Suprapubic skin (tissue), 4 donors: Measurements from ENCODE around the gene ZNF436. TPM values are rescaled to one million over a fixed set of nuclear protein-coding genes. Genes with fewer than 3 reads are reported as not detected.
A peak's percentile ranks its signal among the peaks of the same experiment; 100 is the strongest.

Experiments
- DNase-seq, 2 donors: peaks; one replicate each; pipeline ENCODE4 v3.0.0-alpha.2; 2019; ENCODE audit warnings: low spot score in 2 of 2
- H3K27ac ChIP-seq: fragments of 200-600 bp; sonication (generic); one replicate; pipeline ENCODE4 v1.5.1; 2019
- H3K27me3 ChIP-seq: fragments of 200-600 bp; sonication (generic); one replicate; pipeline ENCODE4 v1.5.1; 2019
- H3K36me3 ChIP-seq: fragments of 200-600 bp; sonication (generic); one replicate; pipeline ENCODE4 v1.5.1; 2019
- H3K4me1 ChIP-seq: fragments of 200-600 bp; sonication (generic); one replicate; pipeline ENCODE4 v1.5.1; 2019
- H3K4me3 ChIP-seq: fragments of 200-600 bp; sonication (generic); one replicate; pipeline ENCODE4 v1.5.1; 2019; ENCODE audit warnings: mild to moderate bottlenecking
- H3K9me3 ChIP-seq: fragments of 200-600 bp; sonication (generic); one replicate; pipeline ENCODE4 v1.5.1; 2019
- EP300 ChIP-seq: sonication (generic); formaldehyde crosslinking; IDR thresholded peaks from one replicate; pipeline ENCODE4 v1.6.1; 2017; ENCODE audit warnings: antibody characterized with exemption
- POLR2A ChIP-seq, 2 donors: fragments of 450-650 bp; IDR thresholded peaks; one replicate each; pipeline ENCODE4 v1.6.1; 2017; ENCODE audit warnings: antibody characterized with exemption in 2 of 2, mild to moderate bottlenecking in 2 of 2, moderate library complexity in 2 of 2
- POLR2AphosphoS5 ChIP-seq, 3 donors: sonication (generic); formaldehyde crosslinking; IDR thresholded peaks; one replicate each; pipeline ENCODE4 v1.6.1; 2017; ENCODE audit warnings: antibody characterized with exemption in 3 of 3
- WGBS: methylation state at CpG from one replicate; pipeline ENCODE4 v1.1.5; 2018; 5-methylcytosine and 5-hydroxymethylcytosine counted together
- total RNA-seq, 4 donors: library from RNA; depleted of rRNA; stranded (reverse); fragments of >200 nt; gene quantifications; one replicate each; pipeline ENCODE4 v1.1.0, GENCODE V29; 2016
- TF ChIP-seq, protein P1 (sequence below), 2 donors: fragments of 200-600 bp in 1 of 2; fragments of 450-650 bp in 1 of 2; sonication (generic) in 1 of 2; IDR thresholded peaks; one replicate each; pipeline ENCODE4 v1.5.1; 2016 to 2019; ENCODE audit warnings: antibody characterized with exemption in 2 of 2, mild to moderate bottlenecking in 1 of 2, moderate library complexity in 1 of 2

ZNF436 gene
- total RNA-seq, 4 donors from 2014 or later = 21.1 to 38.2 (median 30.3) TPM

DNA sequence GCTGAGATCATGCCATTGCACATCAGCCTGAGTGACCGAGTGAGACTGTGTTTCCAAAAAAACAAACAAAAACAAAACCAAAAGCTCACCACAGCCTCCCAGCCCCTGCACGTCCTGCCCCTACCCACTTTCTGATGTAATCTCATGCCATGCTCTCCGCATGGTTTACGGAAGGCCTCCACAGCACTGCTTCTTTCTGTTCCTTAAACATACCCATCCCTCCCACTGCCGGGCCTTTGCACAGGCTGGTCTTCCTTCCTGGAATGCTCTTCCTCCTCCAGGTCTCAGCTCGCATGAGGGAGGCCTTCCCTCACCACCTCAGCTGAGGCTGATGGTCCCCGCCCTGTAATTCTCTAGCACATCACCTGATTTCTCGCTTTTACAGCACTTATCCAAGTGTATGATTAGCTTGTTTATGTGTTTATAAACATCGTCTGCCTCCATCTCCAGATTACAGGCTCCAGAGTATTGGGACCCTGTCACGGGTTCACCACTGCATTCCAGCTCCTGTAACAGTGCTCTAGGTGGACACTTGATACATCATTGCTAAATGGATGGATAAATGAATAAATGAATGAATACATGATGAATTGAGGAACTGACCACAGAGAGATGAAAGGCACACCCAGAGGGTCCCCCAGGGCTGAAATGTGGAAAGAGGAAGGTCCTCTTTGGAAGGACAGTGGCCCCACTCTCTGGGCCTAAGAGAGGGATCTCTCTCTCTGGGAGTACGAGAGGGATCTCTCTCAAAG lies 32.8 kb upstream of the ZNF436 start:
- Histone ChIP-seq H3K4me1 (peaks cover 42% of the 10 kb centered on the region), H3K27ac (no peak overlapping the region), H3K4me3 (no peak overlapping the region), H3K27me3 (no peaks in the 10 kb centered on the region), H3K9me3 (no peaks in the 10 kb centered on the region), H3K36me3 (peaks cover 5% of the 10 kb centered on the region)
- WGBS = 74% methylated on average over 11 of the region's 11 CpGs
- TF ChIP-seq, protein P1, sequence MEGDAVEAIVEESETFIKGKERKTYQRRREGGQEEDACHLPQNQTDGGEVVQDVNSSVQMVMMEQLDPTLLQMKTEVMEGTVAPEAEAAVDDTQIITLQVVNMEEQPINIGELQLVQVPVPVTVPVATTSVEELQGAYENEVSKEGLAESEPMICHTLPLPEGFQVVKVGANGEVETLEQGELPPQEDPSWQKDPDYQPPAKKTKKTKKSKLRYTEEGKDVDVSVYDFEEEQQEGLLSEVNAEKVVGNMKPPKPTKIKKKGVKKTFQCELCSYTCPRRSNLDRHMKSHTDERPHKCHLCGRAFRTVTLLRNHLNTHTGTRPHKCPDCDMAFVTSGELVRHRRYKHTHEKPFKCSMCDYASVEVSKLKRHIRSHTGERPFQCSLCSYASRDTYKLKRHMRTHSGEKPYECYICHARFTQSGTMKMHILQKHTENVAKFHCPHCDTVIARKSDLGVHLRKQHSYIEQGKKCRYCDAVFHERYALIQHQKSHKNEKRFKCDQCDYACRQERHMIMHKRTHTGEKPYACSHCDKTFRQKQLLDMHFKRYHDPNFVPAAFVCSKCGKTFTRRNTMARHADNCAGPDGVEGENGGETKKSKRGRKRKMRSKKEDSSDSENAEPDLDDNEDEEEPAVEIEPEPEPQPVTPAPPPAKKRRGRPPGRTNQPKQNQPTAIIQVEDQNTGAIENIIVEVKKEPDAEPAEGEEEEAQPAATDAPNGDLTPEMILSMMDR (IDR thresholded peaks at IDR 0.05) = no peak
- TF ChIP-seq POLR2A (IDR thresholded peaks at IDR 0.05) = no peak
- TF ChIP-seq POLR2AphosphoS5 (IDR thresholded peaks at IDR 0.05) = no peak
- no peak for TF ChIP-seq EP300
- no peak for DNase-seq

DNA sequence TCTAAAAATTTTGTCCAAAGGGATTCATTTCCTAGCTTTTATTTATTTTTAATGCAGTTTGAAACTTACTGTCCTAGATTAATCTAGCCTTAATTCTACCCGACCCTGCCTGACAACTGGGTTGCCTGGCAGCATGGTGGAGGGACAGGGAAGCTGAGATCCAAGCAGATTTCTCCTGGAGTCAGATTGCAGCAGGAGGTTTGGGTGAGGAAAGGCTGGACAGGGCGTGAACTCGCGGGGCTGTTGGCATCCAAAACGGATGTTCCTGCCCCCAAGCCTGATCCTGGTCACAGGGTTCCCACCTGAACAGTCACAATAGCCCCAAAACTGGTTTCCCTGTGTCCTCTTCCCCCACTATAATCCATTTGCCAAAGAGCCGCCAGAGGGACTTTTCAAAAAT lies 31.7 kb upstream of the ZNF436 start:
- no peak for DNase-seq
- no peak overlapping the region for H3K4me3 ChIP-seq
- peaks cover 9% of the 10 kb centered on the region for H3K36me3 ChIP-seq
- no peaks in the 10 kb centered on the region for H3K9me3 ChIP-seq
- whole genome bisulfite sequencing = 67% methylated on average over 6 of the region's 6 CpGs
- no peaks in the 10 kb centered on the region for H3K27me3 ChIP-seq
- TF ChIP-seq EP300 (no peak), POLR2AphosphoS5 (IDR thresholded peaks at IDR 0.05) (no peak), POLR2A (IDR thresholded peaks at IDR 0.05) (no peak)
- TF ChIP-seq, protein P1 (IDR thresholded peaks at IDR 0.05) = no peak
- no peak overlapping the region for H3K27ac ChIP-seq
- H3K4me1 ChIP-seq = peaks cover 42% of the 10 kb centered on the region

DNA sequence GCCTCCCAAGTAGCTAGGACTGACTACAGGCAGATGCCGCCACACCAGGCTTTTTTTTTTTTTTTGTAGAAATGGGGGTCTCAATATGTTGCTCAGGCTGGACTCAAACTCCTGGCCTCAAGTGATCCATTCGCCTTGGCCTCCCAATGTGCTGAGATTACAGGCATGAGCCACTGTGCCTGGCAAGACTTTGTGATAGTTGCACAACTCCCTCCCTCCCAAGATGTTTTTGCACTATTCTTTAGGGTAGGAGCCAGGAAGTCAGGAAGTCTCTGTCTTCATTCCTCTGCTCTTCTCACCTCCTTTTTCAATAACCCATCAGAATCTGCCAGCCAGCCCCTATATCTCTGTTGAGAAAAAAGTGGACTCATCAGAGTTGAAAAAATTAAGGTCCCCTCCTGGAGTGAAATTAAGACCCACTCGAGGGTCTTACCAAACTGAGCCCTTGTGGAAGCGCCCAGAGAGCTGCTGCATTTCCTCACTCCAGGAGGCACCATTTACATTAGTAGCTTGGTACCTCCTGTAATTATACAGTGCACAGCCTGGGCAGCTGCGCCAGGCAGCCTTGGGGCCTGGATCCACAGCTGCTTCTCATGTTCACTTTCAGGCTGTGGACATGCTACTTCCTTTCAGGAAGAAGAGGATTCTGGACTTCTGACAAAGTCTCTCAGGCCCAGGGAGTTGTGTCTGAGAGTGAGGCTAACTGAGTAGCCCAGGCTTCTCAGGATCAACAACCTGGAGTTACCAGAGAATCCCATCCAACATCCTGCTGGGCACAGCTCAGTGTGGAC lies 30.9 kb upstream of the ZNF436 start:
- H3K36me3 ChIP-seq = peaks cover 9% of the 10 kb centered on the region
- DNase-seq = no peak
- H3K27me3 ChIP-seq = no peaks in the 10 kb centered on the region
- no peaks in the 10 kb centered on the region for H3K9me3 ChIP-seq
- H3K4me3 ChIP-seq = no peak overlapping the region
- WGBS = 72% methylated on average over 5 of the region's 5 CpGs
- peaks cover 42% of the 10 kb centered on the region for H3K4me1 ChIP-seq
- no peak overlapping the region for H3K27ac ChIP-seq
- TF ChIP-seq POLR2AphosphoS5 (IDR thresholded peaks at IDR 0.05) = peak in 1 of 3 donors; percentile 22
- TF ChIP-seq POLR2A (IDR thresholded peaks at IDR 0.05) = no peak
- TF ChIP-seq, protein P1 (IDR thresholded peaks at IDR 0.05) = no peak

DNA sequence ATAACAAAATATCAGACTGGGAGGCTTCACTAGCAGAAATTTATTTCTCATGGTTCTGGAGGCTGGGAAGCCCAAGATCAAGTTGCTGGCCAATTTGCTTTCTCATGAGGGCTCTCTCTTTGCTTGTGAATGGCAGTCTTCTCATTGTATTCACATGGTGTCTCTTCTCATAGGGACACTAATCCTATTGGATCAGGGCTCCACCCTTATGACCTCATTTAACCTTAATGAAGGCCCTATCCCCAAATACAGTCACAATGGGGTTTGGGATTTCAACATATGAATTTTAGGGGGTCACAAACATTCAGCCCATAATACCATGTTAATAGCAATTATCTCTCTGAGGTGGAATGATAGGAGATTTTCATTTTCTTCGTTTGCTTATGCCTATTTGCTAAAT lies 29.6 kb upstream of the ZNF436 start:
- DNase-seq = no peak
- Histone ChIP-seq H3K4me1 (peaks cover 43% of the 10 kb centered on the region), H3K9me3 (no peaks in the 10 kb centered on the region), H3K4me3 (no peak overlapping the region), H3K36me3 (peaks cover 11% of the 10 kb centered on the region), H3K27ac (no peak overlapping the region), H3K27me3 (no peaks in the 10 kb centered on the region)
- 97% methylated on average over 1 of the region's 1 CpG for WGBS
- no peak for TF ChIP-seq EP300
- TF ChIP-seq POLR2A (IDR thresholded peaks at IDR 0.05) = no peak
- TF ChIP-seq, protein P1 (IDR thresholded peaks at IDR 0.05) = no peak
- TF ChIP-seq POLR2AphosphoS5 (IDR thresholded peaks at IDR 0.05) = no peak

DNA sequence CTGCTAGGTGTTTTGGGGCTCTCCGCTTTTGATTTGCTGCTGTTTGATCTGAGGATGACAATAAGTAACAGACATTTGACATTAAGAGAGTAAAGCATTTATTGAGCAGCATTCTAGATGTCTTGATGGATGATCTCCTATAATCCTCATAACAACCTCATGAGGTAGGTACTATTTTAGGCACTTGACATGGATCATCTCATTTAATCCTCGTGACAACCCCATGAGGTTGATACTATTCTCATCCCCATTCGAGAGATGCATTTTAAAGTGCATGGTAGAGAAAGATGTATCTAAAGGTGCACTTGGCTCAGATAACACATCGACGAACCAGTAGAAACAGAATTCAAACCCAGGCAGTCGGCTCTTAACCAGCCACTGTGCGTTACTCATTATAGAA lies 28.3 kb upstream of the ZNF436 start:
- H3K4me3 ChIP-seq = no peak overlapping the region
- no peak for TF ChIP-seq POLR2A (IDR thresholded peaks at IDR 0.05)
- no peak for TF ChIP-seq EP300
- TF ChIP-seq POLR2AphosphoS5 (IDR thresholded peaks at IDR 0.05) = no peak
- TF ChIP-seq, protein P1 (IDR thresholded peaks at IDR 0.05) = no peak
- no peaks in the 10 kb centered on the region for H3K9me3 ChIP-seq
- DNase-seq = no peak
- H3K27me3 ChIP-seq = no peaks in the 10 kb centered on the region
- WGBS = 94% methylated on average over 7 of the region's 7 CpGs
- peaks cover 16% of the 10 kb centered on the region for H3K36me3 ChIP-seq
- no peak overlapping the region for H3K27ac ChIP-seq
- H3K4me1 ChIP-seq = peaks cover 36% of the 10 kb centered on the region
